GM19452 (cell line): ENCODE data around the gene SPAG6.

ENCODE experiments used
- ATAC-seq: cut with Tn5 transposase; IDR thresholded peaks from one replicate; pipeline ENCODE4 v1.9.1; 2021; ENCODE audit not compliant: unreplicated experiment

The SPAG6 gene

DNA sequence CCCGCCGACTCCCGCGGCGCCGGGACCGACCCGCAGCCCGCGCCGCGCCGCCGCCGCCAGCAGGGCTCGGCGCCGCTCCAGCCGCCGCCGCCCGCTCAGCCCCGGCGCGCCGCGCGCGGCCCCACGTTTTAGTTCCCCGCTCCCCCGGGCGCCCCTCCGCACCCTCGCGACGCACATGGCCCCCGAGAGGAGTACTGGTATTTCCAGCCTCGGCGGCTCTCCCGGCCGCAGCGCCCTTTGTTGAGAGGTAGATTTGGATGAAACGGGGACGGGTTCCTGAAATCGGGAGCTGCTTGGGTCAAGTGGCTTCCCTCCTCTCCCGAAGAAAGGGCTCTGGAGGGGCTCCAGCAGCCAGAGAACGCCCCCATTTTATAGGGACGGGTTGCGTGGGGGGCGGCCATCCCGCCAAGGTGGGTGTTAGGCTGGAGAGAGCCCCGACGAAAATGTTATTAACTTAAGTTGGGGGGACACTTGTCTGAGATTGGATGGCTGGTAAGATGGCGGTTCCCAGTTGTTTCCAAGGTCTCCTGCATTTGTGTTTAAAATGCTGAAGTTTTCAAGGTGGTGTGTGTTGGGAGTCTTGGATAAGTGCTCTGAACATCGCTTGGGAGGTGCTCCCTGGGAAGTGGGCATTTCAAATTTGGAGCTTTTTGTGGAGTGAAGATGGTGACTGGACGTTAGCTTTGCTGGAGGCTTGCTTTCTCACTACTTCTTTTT, 23.2 kb upstream of the SPAG6 start:
- no peak for ATAC-seq

DNA sequence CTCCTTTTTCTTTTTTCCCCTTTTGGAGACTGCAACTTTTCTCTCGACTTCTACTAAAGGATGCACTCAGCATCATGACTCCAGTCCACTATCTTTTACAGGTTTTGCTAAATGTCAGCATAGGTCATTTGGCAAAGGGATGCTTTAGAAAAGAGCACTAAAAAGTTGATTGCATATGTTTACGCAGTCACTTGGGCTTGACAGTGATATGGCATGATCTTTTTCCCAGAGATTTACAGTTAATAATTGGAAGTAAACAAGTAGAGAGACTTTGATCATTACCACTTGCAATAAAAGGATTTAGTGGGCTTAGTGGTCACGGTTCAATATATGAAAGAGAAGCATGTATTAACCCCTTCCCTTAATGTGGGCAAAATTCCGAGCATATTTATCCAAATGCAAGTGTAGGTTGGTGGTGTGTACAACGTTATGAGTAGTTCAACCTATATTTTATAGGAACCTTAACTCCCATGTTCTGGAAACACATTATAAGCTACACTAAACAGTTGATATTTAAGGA, 22.6 kb upstream of the SPAG6 start:
- no peak for ATAC-seq

DNA sequence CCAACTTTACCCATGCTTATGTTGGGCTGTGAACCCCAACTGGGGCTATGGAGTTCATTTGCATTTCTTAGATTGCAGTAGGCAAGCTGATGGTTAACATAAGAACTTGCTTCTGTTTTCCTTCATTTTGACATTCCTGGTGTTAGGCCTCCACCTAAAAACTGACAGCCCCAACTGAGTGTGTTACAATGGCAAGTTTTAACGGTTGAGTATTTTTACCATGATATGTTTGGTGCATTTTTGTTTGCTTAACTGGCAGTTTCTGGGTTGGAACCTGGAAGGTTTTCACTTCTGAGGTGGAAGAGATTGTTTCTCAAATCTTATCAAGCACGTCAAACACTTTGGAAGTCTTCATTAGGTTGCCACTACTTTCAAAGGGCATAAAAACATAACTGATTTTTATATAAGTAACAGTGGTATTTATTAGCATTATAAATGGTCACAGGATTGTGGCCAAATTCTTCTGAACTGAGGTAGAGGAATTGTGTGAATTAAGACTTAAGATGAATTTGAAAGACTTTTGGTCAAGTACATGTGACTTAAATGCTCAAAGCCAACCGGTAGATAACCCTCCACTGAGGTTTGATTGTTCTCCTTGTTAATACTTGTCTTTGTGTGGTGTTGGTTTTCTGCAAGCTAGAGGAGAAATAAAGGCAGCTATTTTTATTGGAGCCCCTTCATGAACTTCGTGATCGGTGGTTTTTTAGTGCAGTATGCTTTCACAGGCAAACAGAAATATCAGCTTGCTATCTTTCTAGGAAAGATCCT, 21.6 kb upstream of the SPAG6 start:
- no peak for ATAC-seq

DNA sequence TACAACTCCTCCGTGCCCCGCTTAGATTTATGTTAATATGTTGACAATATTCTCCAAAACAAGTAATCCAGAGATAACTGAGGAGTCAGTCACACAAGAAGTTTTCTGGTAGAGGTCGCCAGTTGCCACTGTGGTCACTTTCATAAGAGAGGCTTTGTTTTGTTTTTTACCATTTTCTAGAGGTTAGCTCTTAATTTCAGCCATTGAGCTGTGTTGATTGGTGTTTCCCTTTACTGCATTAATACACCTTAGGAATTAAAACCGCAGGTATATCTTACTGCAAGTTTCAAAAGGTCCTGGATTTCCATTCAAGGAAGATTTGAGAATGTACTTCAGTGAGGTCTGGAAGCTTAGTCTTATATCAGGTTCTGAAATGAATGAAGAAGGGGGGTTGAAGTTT, 20.9 kb upstream of the SPAG6 start:
- no peak for ATAC-seq

DNA sequence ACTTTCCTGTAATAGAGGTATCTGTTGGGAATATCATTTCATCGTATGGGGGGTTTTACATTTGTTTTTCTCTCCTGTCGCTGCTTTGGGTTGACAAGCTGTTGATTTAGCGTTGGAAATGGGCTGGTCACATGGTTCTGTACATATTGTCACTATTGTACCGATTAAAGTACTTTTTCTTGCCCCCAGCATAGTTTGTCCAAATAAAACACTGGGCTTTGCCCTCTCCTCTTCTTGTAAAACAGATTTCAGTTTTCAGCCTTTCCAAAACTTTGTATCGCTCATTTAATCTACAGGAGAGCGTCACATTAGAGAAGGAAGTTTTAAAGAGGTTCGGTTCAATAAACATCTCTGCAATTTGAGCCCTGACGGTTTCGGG, 20.4 kb upstream of the SPAG6 start:
- ATAC-seq, result no peak

DNA sequence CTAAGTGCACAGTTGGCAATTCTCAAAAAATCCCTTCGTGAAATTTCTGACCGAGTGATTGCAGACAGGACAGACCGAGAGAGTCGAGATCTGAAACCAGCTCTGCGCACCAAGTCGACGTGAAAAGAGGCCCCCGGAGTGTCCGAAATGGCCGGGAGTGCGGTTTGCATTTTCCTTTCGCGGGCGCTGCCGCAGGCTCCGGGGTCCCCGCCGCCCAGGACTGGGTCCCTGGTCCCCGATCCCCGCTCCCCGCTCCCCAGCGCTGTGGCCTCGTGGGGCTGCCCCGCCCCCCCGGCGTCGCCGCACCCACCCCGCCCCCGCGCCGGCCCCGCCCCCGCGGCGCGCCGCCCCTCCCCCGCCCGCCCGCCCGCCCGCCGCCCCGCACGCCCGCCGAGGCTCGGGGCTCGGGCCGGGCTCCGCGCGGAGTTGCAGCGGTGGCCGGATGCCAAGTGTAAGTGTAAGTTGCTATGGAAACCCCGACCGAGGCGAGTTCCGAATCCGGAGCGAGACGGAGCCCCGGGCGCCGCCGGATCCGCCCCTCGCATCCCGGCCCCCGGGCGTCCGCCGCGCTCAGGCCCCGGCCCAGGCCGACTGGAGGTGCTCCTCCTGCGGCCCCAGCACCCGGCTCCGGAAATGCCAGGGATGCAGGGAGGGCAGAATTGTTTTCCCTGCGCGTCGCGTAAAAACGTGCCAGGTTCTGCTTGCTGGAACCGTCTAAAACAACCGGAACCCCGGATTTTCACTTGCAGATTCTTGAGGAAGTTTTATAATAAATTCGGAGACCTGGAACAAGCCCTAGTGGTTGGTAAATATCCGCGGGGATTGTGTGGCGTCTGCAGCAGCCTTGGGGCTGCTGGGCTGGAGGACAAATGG, 19.8 kb upstream of the SPAG6 start:
- ATAC-seq, result peak; percentile 54

DNA sequence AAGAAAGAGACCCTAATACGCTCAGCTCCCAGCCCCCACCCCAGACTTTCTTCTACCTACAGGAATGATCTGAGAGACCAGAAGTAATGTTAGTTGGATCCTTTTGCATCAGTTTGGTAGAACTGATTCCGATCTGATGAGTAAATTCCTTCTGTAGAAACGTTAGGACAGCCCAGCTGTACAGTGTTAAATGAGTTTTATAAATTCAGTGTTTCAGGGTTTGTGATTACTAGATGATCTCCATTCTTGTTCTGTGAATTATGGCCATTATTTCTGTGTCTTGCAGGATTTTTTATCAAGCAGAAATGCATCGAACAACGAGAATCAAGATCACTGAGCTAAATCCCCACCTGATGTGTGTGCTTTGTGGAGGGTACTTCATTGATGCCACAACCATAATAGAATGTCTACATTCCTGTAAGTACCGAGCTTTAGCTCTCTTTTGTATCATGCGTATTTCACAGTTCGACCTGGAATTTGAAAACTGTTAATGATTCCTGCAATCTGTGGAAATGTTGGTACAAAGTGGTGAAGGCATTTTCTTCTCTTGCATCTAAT, 19.1 kb upstream of the SPAG6 start:
- ATAC-seq, result no peak

DNA sequence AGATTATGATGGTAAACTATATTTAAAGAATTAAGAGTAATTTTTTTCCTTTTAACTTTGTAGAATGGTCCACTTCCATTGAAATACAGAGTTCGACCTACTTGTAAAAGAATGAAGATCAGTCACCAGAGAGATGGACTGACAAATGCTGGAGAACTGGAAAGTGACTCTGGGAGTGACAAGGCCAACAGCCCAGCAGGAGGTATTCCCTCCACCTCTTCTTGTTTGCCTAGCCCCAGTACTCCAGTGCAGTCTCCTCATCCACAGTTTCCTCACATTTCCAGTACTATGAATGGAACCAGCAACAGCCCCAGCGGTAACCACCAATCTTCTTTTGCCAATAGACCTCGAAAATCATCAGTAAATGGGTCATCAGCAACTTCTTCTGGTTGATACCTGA, 16.1 kb upstream of the SPAG6 start:
- ATAC-seq, result no peak

DNA sequence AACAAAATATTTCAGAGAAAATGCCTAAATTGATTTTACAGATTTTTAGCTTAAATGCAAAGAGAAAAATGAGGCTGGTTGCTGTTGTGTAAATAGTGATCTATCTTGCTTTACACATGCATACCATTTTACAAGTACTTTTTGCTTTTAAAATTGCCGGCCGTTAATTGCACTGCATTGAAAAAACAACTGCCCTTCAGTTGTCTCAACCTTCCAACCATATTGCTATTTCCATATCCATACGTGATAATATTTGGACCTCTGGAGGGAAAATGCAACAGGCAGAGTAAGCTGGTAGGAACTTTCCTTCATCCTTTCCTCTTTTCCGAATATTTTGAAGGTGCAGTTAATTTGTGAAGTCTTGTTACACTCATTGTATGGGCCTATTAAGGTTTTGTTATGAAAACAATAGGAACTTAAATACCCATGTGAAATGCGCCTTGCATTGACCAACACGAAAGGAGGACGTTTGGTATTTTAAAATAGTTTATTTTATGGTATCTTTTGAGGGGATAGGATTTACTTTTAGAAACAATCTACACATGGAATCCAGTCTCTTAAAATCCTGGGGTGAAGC, 13.1 kb upstream of the SPAG6 start:
- ATAC-seq, result no peak

DNA sequence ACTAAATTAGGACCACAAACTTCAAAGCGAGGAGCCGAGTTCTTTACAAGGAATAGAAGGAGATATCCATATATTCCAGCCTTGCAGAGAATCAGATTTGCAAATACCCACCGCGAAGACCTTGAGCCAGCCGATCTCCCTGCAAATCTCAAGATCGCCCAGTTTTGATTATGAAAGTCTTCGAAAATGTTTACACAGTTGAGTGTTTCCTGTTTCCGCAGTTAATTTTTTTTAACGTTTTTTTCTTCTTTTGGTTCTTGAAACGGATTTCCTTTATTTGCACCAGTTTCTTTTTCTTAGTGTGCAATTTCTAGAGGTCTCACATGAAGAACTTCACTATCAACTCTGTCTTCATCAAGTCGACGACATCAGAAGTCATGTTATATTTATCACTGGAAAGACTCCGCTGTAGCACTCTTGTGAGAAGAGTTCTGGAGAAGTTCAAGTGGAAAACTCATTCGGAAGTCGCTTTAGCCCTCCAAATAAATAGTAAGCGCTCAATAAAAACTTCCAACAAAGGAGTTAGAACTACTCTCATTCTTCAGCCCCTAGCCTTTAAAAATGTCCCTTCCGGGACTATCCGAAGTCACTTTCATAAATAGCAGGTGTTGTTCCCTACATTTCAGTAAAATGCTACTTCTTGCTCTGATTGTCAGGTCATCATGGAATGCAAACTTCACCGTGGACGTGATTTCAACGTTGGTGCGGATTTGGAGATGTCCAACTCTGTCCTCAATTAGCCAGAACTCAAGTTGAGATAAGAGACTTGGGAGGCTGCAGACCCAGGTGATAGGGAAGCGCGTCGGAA, 11.9 kb upstream of the SPAG6 start:
- no peak for ATAC-seq

DNA sequence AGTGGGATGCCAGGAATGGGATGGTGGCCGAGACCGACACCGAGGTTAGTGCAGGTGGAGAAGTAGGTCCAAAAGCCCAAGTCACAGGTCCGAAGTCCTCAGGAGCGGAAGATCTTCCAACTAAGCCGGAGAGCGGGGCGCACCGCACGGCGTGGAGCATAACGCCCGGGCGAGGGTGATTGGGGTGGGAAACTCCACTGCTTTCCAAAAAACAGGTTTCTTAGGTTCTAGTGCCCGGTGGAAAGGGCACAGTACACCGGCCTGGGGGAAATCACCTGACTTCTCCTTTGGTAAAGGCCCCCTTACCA, 11.4 kb upstream of the SPAG6 start:
- ATAC-seq, result no peak

DNA sequence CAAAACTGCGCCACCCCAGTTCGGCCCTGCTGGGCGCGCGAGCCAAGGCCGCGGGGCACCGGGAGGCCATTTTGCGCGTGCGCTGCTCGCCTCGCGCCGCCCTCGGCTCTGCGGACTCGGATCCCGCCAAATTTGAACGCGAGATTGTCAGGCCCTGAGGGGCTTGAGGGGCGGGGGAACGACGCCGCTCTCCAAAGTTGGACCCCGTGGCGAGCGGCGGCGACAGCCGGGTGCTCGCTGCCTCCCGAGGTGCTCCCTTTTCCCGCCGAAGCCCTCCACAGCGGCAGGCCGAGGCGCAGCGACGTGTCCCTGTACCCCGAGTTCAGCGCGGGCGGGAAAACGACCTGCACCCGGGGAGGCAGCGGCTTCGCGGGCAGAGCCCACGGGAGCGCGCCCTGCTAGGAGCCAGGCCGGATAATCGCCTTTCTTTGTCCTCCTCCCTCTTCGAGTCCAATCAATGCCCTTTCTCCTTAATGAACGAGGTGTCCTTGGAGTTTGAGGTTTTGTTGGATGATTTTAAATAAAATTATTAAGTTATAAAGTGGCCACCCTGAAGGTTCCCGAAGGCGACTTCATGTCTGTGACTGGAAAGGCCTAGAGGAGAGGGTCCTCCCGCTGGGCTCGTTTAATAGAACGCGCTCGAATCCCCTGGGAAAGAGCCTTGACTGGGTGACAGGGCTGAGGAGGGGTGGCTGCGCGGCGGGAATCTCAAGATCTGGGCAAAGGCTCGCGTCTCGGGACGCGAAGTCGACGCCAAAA, 10.7 kb upstream of the SPAG6 start:
- no peak for ATAC-seq

DNA sequence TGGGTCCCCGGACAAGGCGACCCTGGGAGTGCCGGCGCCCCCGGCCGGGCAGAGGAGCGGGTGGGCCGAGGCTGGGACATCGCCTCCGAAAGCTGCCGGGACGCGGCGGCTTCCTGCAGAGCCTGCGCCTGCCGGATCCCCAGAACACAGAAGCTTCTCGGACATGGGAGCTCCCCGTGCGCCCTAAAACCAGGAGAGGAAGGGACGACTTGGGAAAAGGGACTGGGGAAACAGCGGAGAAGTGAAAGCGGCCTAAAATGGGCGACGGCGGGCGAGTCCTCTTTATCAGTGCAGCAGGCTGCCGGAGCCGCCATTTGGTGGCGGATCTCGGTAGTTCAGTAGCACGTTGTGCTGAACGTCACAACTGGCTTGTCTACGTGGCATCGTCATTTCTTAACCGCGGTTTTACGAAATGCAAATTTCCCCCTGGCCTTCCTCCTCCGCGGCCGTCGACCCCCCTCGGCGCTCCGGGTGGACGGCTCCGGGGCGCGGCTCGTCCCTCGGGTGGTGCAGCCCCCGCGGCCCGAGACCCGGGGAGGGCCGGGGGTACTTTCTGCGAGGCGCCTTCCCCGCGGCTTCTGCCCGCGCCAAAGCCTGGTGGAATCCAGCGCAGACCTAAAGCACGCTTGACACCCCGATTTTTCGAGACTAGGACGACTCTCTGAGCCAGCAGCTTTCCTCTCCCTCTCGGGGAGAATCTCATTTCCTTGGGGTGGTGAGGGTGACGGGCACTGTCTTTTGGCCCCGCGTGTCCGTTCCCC, 9.9 kb upstream of the SPAG6 start:
- peak; percentile 53 for ATAC-seq

DNA sequence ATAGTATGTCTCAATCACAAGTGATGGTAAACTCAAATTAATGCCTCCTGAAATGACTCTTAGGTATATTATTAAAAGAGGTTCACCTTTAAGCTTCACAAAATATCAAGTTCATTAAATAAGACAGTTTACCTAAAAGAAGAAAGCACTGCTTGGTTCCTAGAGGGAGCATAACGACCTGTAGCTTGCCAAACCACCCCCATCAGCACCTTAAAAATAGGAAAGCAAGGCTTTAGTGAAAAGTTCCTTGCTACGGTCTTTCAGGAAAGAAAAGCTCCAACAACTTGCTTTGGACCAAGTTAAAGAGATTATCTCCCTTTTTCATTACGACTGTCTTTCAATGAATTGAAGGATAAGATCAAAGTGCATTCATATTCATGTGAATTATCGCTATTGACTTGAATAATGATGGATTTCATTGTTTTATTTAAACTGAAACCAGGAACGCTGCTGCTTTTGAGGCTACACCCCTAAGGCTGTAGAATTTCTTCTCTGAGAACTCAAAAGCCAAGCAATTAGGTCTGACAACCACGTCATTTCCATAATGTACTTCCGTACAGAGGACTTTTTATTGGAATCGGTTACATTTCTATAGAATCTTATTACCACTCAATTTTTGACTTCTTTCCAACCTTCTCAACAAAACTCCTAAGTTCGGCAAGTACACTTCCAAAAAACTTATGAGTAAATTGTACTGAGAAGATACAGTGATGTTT, 7.0 kb upstream of the SPAG6 start:
- no peak for ATAC-seq

DNA sequence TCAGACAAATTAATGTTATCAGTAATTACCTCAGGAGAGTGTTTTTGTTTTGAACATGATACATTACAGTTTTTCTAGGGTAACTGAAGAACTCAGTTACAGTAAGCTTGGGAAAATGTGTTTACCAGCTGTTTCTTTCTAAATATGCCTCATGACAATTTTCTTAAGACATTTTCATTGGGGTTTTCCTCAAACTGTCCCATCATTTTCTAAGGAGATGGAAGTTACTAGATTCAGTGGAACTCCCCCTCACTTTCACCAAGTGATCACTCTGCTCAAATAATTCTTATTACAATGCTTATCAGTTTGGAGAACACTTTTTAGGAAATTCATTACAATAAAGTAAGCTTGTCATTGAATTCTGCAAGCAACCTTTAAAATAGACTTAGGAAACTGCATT, 6.4 kb upstream of the SPAG6 start:
- no peak for ATAC-seq

DNA sequence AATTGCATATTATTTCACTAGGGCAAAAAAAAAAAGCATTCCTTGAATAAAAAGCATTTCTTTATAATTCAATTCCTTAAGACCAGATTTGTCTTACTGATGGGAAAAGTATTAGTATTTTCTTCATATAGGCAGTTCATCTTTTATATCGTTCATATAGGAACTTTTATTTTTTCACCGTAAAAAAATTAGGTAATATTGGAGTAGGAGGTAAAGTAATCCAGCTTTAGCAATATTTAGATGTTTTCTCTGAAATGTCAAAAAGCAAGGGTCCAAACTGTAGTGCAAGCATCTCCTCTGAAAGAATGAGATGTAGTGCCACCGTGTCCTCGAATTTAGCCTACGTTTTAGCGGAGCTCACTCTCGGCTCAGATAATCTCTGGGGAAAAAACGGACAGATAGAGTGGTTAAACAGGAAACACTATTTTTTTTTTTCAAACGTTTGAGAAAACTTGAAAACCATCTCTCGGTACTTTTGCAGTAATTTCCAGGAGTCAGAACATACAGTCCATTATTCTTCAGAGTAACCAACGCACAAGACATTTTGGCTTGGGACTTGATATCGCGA, 5.5 kb upstream of the SPAG6 start:
- ATAC-seq, result no peak

DNA sequence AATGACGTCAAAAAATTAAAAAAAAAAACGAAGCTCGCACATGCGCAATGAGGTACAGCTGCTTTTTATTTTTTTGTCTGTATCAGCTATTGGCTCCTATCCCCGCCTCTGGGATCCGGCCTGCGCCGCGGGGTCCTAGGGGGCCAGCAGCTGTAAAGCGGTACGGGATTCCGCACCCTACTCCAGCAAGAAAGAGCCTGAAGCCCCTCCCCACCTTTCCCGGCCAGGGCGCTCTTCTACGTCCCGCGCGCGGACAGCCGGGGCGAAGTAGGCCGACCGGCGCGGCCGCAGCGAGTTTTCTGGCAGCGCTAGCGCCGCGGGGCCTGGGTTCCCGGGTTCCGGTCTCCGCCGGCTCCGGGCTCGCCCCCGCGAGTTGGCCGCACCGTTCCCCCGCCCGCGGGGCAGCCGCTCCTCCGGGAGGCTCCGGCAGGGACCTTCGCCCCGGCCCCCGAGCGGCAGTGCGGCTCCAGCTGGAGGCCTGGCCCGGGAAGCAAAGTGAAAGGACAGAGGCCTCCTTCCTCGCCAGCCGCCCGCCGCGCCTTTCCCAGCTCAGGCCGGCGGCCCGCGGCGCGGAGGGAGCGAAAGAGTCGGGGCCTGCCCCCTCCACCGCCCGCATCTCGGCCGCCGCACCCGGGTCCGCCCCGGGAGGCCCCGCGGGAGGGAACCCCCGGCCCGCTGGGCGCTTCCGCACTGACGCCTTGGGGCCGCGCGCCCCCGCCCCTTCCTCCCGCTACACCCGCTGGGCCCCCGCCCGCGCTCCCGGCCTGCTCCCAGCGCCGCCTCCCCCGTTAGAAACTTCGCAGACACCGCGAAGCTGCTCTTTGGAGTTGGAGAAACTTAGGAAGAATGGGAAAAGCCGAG, 4.7 kb upstream of the SPAG6 start:
- ATAC-seq, result peak; percentile 42
